Measurements from ENCODE around the gene FGGY.
"Not testable (repeated sequence)": the region's sequence is repeated elsewhere in the genome, so short reads cannot be mapped to it uniquely, and the experiment has no call there.

The FGGY gene

GRCh38 chr1:59289570-59289969, 7.3 kb upstream of the FGGY start:
- WGBS: 95% methylated on average over 2 of the region's 2 CpGs
- H3K36me3 ChIP-seq (ENCODE audit: insufficient read depth, low read length): no peaks in the 10 kb centered on the region
- H3K4me3 ChIP-seq (ENCODE audit: low read length): no peak overlapping the region
- no peaks in the 10 kb centered on the region for H3K27me3 ChIP-seq (ENCODE audit: insufficient read depth, low read length)
- H3K4me1 ChIP-seq (ENCODE audit: insufficient read depth, low read length): no peaks in the 10 kb centered on the region
- no peak overlapping the region for H3K9ac ChIP-seq (ENCODE audit: low read depth, low read length)
- H3K9me3 ChIP-seq (ENCODE audit: insufficient read depth, low read depth, low read length): no peaks in the 10 kb centered on the region
- H3K27ac ChIP-seq (ENCODE audit: low read depth, low read length): no peak overlapping the region

- Histone ChIP-seq H3K36me3 (ENCODE audit: insufficient read depth, low read length) (no peaks in the 10 kb centered on the region), H3K4me3 (ENCODE audit: low read length) (no peak overlapping the region), H3K27ac (ENCODE audit: low read depth, low read length) (no peak overlapping the region), H3K27me3 (ENCODE audit: insufficient read depth, low read length) (peaks cover 2% of the 10 kb centered on the region), H3K9ac (ENCODE audit: low read depth, low read length) (no peak overlapping the region), H3K4me1 (ENCODE audit: insufficient read depth, low read length) (0 out of 2 replicates have a peak, but pooled peaks cover 2% of the 10 kb centered on the region), H3K9me3 (ENCODE audit: insufficient read depth, low read depth, low read length) (no peaks in the 10 kb centered on the region)
- 68% methylated on average over 9 of the region's 9 CpGs for WGBS
Observed at GRCh38 chr1:59290193-59290949, 6.5 kb upstream of the FGGY start.

GRCh38 chr1:59291561-59291960, 5.3 kb upstream of the FGGY start:
- H3K27me3 ChIP-seq (ENCODE audit: insufficient read depth, low read length): peaks cover 8% of the 10 kb centered on the region
- 0 out of 2 replicates have a peak, but pooled peaks cover 3% of the 10 kb centered on the region for H3K4me1 ChIP-seq (ENCODE audit: insufficient read depth, low read length)
- H3K9me3 ChIP-seq (ENCODE audit: insufficient read depth, low read depth, low read length): no peaks in the 10 kb centered on the region
- no peak overlapping the region for H3K9ac ChIP-seq (ENCODE audit: low read depth, low read length)
- H3K27ac ChIP-seq (ENCODE audit: low read depth, low read length): no peak overlapping the region
- H3K36me3 ChIP-seq (ENCODE audit: insufficient read depth, low read length): no peaks in the 10 kb centered on the region
- H3K4me3 ChIP-seq (ENCODE audit: low read length): no peak overlapping the region

GRCh38 chr1:59292562-59292961, 4.3 kb upstream of the FGGY start:
- no peak overlapping the region for H3K27ac ChIP-seq (ENCODE audit: low read depth, low read length)
- H3K9me3 ChIP-seq (ENCODE audit: insufficient read depth, low read depth, low read length): no peaks in the 10 kb centered on the region
- WGBS: 90% methylated on average over 2 of the region's 2 CpGs
- peaks cover 8% of the 10 kb centered on the region for H3K27me3 ChIP-seq (ENCODE audit: insufficient read depth, low read length)
- no peak overlapping the region for H3K9ac ChIP-seq (ENCODE audit: low read depth, low read length)
- no peaks in the 10 kb centered on the region for H3K36me3 ChIP-seq (ENCODE audit: insufficient read depth, low read length)
- H3K4me1 ChIP-seq (ENCODE audit: insufficient read depth, low read length): 0 out of 2 replicates have a peak, but pooled peaks cover 3% of the 10 kb centered on the region
- H3K4me3 ChIP-seq (ENCODE audit: low read length): no peak overlapping the region

- Histone ChIP-seq H3K9ac (ENCODE audit: low read depth, low read length) (no peak overlapping the region), H3K27me3 (ENCODE audit: insufficient read depth, low read length) (peaks cover 8% of the 10 kb centered on the region), H3K4me1 (ENCODE audit: insufficient read depth, low read length) (peaks cover 5% of the 10 kb centered on the region; the same call in 1 of the 2 replicates), H3K36me3 (ENCODE audit: insufficient read depth, low read length) (no peaks in the 10 kb centered on the region), H3K4me3 (ENCODE audit: low read length) (no peak overlapping the region), H3K27ac (ENCODE audit: low read depth, low read length) (no peak overlapping the region), H3K9me3 (ENCODE audit: insufficient read depth, low read depth, low read length) (no peaks in the 10 kb centered on the region)
- WGBS: 50% methylated on average over 2 of the region's 2 CpGs
Observed at GRCh38 chr1:59293206-59293605, 3.7 kb upstream of the FGGY start.

GRCh38 chr1:59293849-59294248, 3.0 kb upstream of the FGGY start:
- no peaks in the 10 kb centered on the region for H3K9me3 ChIP-seq (ENCODE audit: insufficient read depth, low read depth, low read length)
- H3K4me1 ChIP-seq (ENCODE audit: insufficient read depth, low read length): peaks cover 12% of the 10 kb centered on the region
- H3K27ac ChIP-seq (ENCODE audit: low read depth, low read length): no peak overlapping the region
- H3K9ac ChIP-seq (ENCODE audit: low read depth, low read length): no peak overlapping the region
- peaks cover 8% of the 10 kb centered on the region for H3K27me3 ChIP-seq (ENCODE audit: insufficient read depth, low read length)
- H3K36me3 ChIP-seq (ENCODE audit: insufficient read depth, low read length): no peaks in the 10 kb centered on the region
- WGBS: 91% methylated on average over 12 of the region's 12 CpGs
- no peak overlapping the region for H3K4me3 ChIP-seq (ENCODE audit: low read length)

- Histone ChIP-seq H3K9me3 (ENCODE audit: insufficient read depth, low read depth, low read length) (no peaks in the 10 kb centered on the region), H3K36me3 (ENCODE audit: insufficient read depth, low read length) (no peaks in the 10 kb centered on the region), H3K9ac (ENCODE audit: low read depth, low read length) (no peak overlapping the region), H3K27ac (ENCODE audit: low read depth, low read length) (no peak overlapping the region), H3K27me3 (ENCODE audit: insufficient read depth, low read length) (peaks cover 8% of the 10 kb centered on the region), H3K4me3 (ENCODE audit: low read length) (no peak overlapping the region), H3K4me1 (ENCODE audit: insufficient read depth, low read length) (peaks cover 12% of the 10 kb centered on the region)
- WGBS: 96% methylated on average over 4 of the region's 4 CpGs
Observed at GRCh38 chr1:59294423-59294822, 2.5 kb upstream of the FGGY start.

GRCh38 chr1:59295618-59296017, 1.3 kb upstream of the FGGY start:
- H3K4me3 ChIP-seq (ENCODE audit: low read length): peak overlapping the region; percentile 64
- H3K36me3 ChIP-seq (ENCODE audit: insufficient read depth, low read length): no peaks in the 10 kb centered on the region
- WGBS: 89% methylated on average over 4 of the region's 4 CpGs
- H3K9ac ChIP-seq (ENCODE audit: low read depth, low read length): peak overlapping the region; percentile 68
- H3K27me3 ChIP-seq (ENCODE audit: insufficient read depth, low read length): peaks cover 8% of the 10 kb centered on the region
- peaks cover 12% of the 10 kb centered on the region for H3K4me1 ChIP-seq (ENCODE audit: insufficient read depth, low read length)
- H3K9me3 ChIP-seq (ENCODE audit: insufficient read depth, low read depth, low read length): no peaks in the 10 kb centered on the region
- no peak overlapping the region for H3K27ac ChIP-seq (ENCODE audit: low read depth, low read length)

- Histone ChIP-seq H3K9me3 (ENCODE audit: insufficient read depth, low read depth, low read length) (peaks cover 5% of the 10 kb centered on the region; the same call in 1 of the 2 replicates), H3K4me1 (ENCODE audit: insufficient read depth, low read length) (peaks cover 12% of the 10 kb centered on the region), H3K9ac (ENCODE audit: low read depth, low read length) (no peak overlapping the region), H3K27me3 (ENCODE audit: insufficient read depth, low read length) (peaks cover 8% of the 10 kb centered on the region), H3K4me3 (ENCODE audit: low read length) (no peak overlapping the region), H3K27ac (ENCODE audit: low read depth, low read length) (no peak overlapping the region), H3K36me3 (ENCODE audit: insufficient read depth, low read length) (peaks cover 7% of the 10 kb centered on the region)
- 59% methylated on average over 2 of the region's 2 CpGs for WGBS
Observed at GRCh38 chr1:59298026-59298583, 1.2 kb downstream of the FGGY start.

- Histone ChIP-seq H3K27me3 (ENCODE audit: insufficient read depth, low read length) (peaks cover 8% of the 10 kb centered on the region), H3K36me3 (ENCODE audit: insufficient read depth, low read length) (peaks cover 7% of the 10 kb centered on the region), H3K9ac (ENCODE audit: low read depth, low read length) (no peak overlapping the region), H3K27ac (ENCODE audit: low read depth, low read length) (no peak overlapping the region), H3K4me1 (ENCODE audit: insufficient read depth, low read length) (peaks cover 12% of the 10 kb centered on the region), H3K9me3 (ENCODE audit: insufficient read depth, low read depth, low read length) (peaks cover 5% of the 10 kb centered on the region; the same call in 1 of the 2 replicates), H3K4me3 (ENCODE audit: low read length) (no peak overlapping the region)
- WGBS: 94% methylated on average over 6 of the region's 6 CpGs
Observed at GRCh38 chr1:59298710-59299346, 1.9 kb downstream of the FGGY start.

GRCh38 chr1:59299670-59300069, 2.8 kb downstream of the FGGY start:
- not testable (repeated sequence) for H3K36me3 ChIP-seq (ENCODE audit: insufficient read depth, low read length); H3K27ac ChIP-seq (ENCODE audit: low read depth, low read length); H3K4me3 ChIP-seq (ENCODE audit: low read length); H3K27me3 ChIP-seq (ENCODE audit: insufficient read depth, low read length); H3K9me3 ChIP-seq (ENCODE audit: insufficient read depth, low read depth, low read length); H3K9ac ChIP-seq (ENCODE audit: low read depth, low read length)
- 95% methylated on average over 11 of the region's 11 CpGs for WGBS
- H3K4me1 ChIP-seq (ENCODE audit: insufficient read depth, low read length): peaks cover 12% of the 10 kb centered on the region
